PC-3 (cell line): ENCODE data around the gene PTOV1.

Experiments used
- CTCF ChIP-seq: fragments of 300-600 bp; sonication (generic); conservative IDR thresholded peaks from 2 replicates; pipeline ENCODE4 v1.5.1; 2017; ENCODE audit warnings: antibody characterized with exemption, low read depth, mild to moderate bottlenecking, low read length
- EZH2 ChIP-seq: fragments of 300-600 bp; sonication (generic); IDR thresholded peaks from one replicate; pipeline ENCODE4 v1.6.1; 2017; ENCODE audit warnings: antibody characterized with exemption, mild to moderate bottlenecking, low read length; ENCODE audit not compliant: unreplicated experiment
- EZH2phosphoT487 ChIP-seq: fragments of 300-600 bp; sonication (generic); IDR thresholded peaks from 2 replicates; pipeline ENCODE4 v1.6.1; 2018; ENCODE audit warnings: mild to moderate bottlenecking, antibody characterized with exemption, low read length, borderline replicate concordance

GRCh38 chr19:49837425-49837824 lies 13.5 kb upstream of the PTOV1 start:
- no peak for TF ChIP-seq CTCF
- no peak for TF ChIP-seq EZH2
- no peak for TF ChIP-seq EZH2phosphoT487
